Bronchial epithelial cell (primary cell): Measurements from ENCODE around the gene CXCL6. TPM values are rescaled to one million over a fixed set of nuclear protein-coding genes. Genes with fewer than 3 reads are reported as not detected.

Experiments
- DNase-seq: peaks from one replicate; pipeline ENCODE4 v3.0.0-alpha.2; 2010; ENCODE audit warnings: low read depth
- FAIRE-seq: peaks from 2 replicates; lab custom pipeline; 2011; peaks lifted over from hg19 to GRCh38; lab: Jason Lieb, UNC
- H3K27me3 ChIP-seq: 2 replicates; pipeline ENCODE4 v1.5.1; 2011; ENCODE audit warnings: low read length; ENCODE audit not compliant: control insufficient read depth, insufficient read depth
- H3K36me3 ChIP-seq: 2 replicates; pipeline ENCODE4 v1.5.1; 2011; ENCODE audit warnings: low read length; ENCODE audit not compliant: control insufficient read depth, insufficient read depth
- H3K4me3 ChIP-seq: 2 replicates; pipeline ENCODE4 v1.5.1; 2011; ENCODE audit warnings: mild to moderate bottlenecking, low read depth, low read length, control low read depth
- total RNA-seq: library from RNA; depleted of rRNA; stranded (reverse); fragments of >200 nt; gene quantifications from 2 replicates; pipeline ENCODE4 v1.2.1, GENCODE V29; 2014
- TF ChIP-seq, protein P1 (sequence below): IDR thresholded peaks from 2 replicates; pipeline ENCODE4 v1.5.1; 2011; ENCODE audit warnings: mild to moderate bottlenecking, moderate library complexity, low read length, control low read depth, inconsistent platforms; ENCODE audit not compliant: insufficient read depth, severe bottlenecking

The CXCL6 gene
- total RNA-seq, 1 donor from 2014 or later, result not detected

DNA sequence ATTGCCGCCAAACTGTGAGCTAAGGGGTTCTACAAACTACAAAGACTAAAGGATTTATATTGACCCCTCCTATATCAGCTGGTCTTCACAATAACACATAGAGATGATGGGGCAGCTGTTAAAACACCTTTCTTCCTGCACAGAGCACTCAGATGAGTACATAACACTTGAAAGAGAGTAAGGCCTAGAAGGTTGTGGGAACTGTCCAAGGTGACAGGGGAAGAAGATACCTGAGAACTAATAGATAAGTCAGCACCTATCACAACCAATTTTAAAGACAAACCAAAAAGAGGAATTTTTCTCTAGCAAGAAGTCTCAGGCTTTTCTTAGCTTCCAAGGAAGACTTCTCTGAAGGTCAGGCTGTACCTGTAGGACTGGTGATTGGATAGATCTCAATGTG lies 19.1 kb upstream of the CXCL6 start:
- Histone ChIP-seq H3K36me3 (no peaks in the 10 kb centered on the region), H3K27me3 (no peaks in the 10 kb centered on the region), H3K4me3 (no peak overlapping the region)
- no peak for FAIRE-seq
- peak; percentile 36 for DNase-seq
- TF ChIP-seq, protein P1, sequence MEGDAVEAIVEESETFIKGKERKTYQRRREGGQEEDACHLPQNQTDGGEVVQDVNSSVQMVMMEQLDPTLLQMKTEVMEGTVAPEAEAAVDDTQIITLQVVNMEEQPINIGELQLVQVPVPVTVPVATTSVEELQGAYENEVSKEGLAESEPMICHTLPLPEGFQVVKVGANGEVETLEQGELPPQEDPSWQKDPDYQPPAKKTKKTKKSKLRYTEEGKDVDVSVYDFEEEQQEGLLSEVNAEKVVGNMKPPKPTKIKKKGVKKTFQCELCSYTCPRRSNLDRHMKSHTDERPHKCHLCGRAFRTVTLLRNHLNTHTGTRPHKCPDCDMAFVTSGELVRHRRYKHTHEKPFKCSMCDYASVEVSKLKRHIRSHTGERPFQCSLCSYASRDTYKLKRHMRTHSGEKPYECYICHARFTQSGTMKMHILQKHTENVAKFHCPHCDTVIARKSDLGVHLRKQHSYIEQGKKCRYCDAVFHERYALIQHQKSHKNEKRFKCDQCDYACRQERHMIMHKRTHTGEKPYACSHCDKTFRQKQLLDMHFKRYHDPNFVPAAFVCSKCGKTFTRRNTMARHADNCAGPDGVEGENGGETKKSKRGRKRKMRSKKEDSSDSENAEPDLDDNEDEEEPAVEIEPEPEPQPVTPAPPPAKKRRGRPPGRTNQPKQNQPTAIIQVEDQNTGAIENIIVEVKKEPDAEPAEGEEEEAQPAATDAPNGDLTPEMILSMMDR, result no peak

DNA sequence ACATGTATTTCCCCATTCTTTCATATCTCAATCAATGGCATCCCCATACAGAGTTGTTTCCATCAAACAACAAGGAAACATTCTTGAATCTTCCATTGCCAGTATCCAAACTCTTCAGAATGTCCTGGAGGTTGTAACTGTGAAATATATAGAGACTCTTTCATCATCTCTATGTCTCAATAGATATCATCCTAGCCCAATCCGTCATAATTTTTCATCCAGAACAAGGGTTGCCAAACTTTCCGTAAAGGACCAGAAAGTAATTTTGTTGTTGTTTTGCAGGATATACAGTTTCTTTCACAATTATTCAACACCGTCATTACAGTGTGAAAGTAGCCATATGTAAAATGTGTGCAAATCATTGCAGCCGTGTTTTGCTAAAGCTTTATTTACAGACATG lies 15.2 kb upstream of the CXCL6 start:
- no peak for DNase-seq
- TF ChIP-seq, protein P1, result no peak
- no peak overlapping the region for H3K4me3 ChIP-seq
- no peaks in the 10 kb centered on the region for H3K27me3 ChIP-seq
- no peak for FAIRE-seq
- no peaks in the 10 kb centered on the region for H3K36me3 ChIP-seq

DNA sequence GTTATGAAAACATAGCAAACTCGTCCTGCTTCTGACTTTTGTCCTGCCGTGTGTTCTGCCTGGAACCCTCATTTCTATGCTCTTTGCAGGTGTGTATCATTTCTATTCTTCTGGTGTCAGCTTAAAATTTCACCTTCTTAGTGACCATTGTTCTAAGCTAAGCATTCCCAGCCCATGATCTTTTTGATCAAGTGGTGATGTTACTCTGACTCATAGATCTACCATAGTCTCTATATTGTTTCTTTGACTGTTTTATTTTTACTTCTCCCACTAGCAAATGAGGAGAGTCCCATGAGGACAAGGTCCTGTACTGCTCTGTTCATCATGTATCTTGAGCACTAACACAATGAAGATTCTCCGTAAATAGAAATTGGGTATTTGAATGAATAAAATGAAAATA lies 14.1 kb upstream of the CXCL6 start:
- TF ChIP-seq, protein P1, result no peak
- no peaks in the 10 kb centered on the region for H3K27me3 ChIP-seq
- peak; percentile 72 for DNase-seq
- H3K36me3 ChIP-seq, result no peaks in the 10 kb centered on the region
- no peak overlapping the region for H3K4me3 ChIP-seq
- no peak for FAIRE-seq

DNA sequence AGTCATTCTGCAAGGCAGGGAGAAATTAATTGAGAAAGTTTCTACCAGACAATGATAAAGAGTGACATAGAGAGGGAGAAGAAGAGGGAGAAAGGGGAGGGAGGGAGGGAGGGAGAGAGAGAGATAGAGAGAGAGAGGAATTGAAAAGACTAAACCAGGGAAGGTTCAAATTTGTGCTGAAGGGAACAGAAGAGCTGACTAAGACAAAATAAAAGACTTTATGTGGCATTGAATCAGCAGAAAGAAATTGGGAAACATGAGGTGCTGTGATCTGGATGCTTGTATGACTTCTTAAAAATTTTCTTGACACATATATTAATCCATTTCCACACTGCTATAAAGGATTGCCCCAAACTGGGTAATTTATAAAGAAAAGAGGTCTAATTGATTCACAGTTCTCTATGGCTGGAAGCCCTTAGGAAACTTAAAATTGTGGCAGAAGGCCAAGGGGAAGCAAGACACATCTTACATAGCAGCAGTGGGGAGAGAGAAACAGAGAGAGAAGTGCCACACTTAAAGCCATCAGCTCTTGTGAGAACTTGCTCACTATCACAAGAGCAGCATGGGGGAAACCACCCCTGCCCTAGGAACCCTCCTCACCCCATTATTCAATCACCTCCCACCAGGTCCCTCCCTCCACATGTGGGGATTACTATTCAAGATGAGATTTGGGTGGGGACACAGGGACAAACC lies 13.5 kb upstream of the CXCL6 start:
- FAIRE-seq (no peak), DNase-seq (no peak)
- Histone ChIP-seq H3K4me3 (no peak overlapping the region), H3K27me3 (no peaks in the 10 kb centered on the region), H3K36me3 (no peaks in the 10 kb centered on the region)
- TF ChIP-seq, protein P1, result no peak

DNA sequence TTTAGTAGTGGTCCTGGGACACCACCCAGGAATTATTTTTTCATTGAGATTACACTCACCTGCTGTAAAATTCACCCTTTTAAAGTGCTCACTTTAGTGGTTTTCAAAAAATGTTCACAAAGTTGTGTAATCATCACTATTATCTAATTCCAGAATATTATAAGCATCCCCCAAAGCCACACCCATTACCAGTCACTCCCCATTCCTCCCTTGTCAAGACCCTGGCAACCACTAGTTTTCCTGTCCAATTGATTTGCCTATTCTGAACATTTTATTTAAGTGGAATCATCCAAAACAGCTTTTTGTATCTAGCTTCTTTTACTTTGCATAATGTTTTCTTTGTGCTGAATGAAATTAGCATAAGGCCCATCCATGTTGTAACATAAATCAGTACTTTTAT lies 12.7 kb upstream of the CXCL6 start:
- H3K36me3 ChIP-seq, result no peaks in the 10 kb centered on the region
- H3K27me3 ChIP-seq, result no peaks in the 10 kb centered on the region
- FAIRE-seq (no peak), DNase-seq (no peak)
- TF ChIP-seq, protein P1, result no peak
- H3K4me3 ChIP-seq, result no peak overlapping the region

DNA sequence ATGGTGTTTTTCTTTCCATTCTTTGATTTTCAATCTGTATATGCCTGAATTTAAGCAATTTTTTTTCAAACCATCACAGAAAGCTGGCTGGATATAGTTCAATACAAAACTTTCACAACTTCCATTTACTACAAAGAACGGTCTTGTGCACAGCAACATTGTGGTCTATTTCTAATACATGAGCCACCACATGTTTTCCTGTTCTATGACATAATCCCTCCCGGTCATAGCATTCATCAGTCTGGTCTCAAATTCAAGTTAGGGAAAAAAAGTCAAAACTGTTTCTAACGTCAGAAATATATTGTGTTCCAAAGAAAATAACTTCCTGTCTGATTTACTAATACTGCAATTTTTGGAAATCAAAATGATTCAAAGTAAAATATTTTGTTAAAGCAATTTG lies 7.5 kb upstream of the CXCL6 start:
- DNase-seq (peak; percentile 53), FAIRE-seq (no peak)
- Histone ChIP-seq H3K27me3 (no peaks in the 10 kb centered on the region), H3K36me3 (no peaks in the 10 kb centered on the region), H3K4me3 (no peak overlapping the region)
- TF ChIP-seq, protein P1, result no peak
